ENCODE results near the gene DNAJC13.
"Not testable (repeated sequence)": the region's sequence is repeated elsewhere in the genome, so short reads cannot be mapped to it uniquely, and the experiment has no call there.

GRCh38 chr3:132556036-132556386 lies 138.7 kb downstream of the DNAJC13 start:
- not testable (repeated sequence) for TF ChIP-seq POLR2A, CTCF, EP300, POLR2AphosphoS5 (IDR thresholded peaks at IDR 0.05)

Measured in sigmoid colon (tissue), 4 donors.